HUDEP-2 (cell line): ENCODE data around the gene ROPN1B.
A peak's percentile ranks its signal among the peaks of the same experiment; 100 is the strongest.
"Not testable (repeated sequence)": the region's sequence is repeated elsewhere in the genome, so short reads cannot be mapped to it uniquely, and the experiment has no call there.

Experiments used
- DNase-seq, 76 experiments: peaks; one replicate each; lab custom pipeline; 2025; ENCODE audit not compliant: unreplicated experiment in 76 of 76; lab: John Stamatoyannopoulos, UW

ROPN1B gene

DNA sequence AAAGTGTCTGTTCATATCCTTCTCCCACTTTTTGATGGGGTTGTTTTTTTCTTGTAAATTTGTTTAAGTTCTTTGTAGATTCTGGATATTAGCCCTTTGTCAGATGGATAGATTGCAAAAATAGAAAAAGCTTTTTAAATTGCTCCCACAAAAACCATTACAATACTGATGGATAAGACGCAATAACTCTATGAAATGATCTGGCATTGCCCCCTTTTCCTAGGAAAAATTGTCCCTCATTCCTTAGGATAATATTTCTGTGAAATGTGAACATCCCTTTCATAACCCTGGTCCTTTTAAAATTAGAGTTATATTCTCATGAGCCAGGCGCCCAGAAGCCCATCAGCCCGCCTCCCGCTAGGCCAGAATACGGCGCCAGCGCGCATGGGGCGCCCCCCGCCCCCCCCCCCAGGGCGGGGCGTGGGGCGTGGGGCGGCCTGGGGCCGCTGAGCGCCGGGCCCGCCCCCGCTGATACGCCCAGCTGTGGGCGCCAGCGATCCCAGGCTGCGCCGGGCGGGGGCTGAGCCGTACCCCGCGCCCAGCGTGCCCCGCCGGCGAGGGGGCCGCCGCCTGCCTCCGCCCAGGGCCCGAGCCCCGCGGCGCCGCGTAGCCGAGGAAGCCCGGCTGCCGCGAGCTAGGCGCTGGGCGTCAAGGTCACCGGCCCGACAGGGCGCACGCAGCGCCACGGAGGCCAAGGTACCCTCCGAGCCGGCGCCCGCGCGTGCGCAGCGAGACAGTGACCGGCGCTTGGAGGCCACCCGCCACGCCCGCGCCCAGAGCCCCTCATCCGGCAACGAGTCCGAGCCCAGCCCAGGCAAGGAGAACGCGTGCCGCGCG is 11.1 kb upstream of the ROPN1B start:
- no peak for DNase-seq

DNA sequence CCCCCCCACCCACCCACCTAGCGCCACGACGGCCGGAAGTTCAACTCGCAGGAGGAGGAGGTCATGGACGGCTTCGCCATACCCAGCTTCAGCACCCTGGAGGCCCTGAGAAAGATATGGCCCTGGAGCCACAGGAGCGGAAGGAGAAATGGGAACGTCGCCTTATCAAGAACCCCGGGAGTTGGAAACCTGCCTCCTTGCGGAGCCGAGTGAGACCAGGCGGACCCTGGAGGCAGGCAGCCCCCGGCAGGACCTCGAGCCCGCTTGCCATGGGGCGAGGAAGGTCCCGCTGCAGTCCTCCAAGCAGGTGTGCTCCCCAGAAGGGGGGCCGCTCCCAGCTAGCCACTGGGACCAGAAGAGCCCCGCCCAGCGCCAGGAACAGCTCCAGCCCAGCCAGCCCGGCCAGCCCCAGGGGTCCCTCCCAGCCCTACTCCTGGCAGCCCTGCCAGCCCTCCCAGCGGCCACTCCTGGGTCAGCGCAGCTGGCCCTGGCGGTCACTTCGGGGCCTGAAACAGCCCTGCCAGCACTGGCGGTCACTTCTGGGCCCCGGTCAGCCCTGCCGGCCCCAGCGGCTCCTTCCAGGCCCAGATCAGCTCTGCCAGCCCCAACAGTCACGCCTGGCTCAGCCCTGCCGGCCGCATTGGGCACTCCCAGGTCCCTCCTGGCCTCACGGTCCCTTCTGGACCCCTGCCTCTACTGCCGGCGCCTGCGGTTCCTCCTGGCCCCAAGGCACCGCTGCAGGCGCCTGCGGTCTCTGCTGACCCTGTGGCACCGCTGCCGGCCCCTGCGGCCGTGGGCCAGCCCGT is 10.3 kb upstream of the ROPN1B start:
- DNase-seq = no peak

DNA sequence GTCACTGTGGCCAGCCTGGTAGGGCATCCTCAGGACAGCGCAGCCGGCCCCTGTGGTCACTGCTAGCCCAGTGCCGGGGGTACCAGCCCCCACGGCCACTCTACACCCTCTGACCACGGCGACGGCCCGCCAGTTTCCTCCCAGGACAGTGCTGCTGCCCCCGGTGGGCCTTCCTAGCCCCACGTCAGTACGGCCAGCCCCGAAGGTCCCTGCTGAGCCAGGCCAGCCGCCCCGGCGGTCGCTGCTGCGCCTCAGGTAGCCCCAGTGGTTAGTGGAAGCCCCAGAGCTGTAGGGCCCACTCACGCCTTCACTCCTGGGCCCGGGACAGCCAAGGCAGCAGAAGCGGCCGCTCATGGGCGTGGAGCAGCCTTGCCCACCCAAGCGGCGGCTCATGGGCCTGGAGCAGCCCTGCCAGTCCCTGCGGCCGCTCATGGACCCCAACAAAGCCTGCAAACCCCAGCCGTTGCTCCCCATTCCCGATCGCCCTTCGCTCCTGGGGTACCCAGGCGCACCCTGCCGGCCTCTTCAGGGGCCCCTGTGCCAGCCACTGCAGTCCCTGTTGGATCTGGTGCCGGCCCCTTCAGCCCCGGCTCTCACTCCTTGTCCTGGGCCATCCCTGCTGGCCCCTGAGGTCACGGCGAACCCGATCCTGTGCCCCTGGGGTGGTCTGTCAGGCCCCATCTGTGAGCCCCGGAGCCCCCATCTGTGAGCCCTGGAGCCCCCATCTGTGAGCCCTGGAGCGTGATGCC is 9.5 kb upstream of the ROPN1B start:
- no peak for DNase-seq

DNA sequence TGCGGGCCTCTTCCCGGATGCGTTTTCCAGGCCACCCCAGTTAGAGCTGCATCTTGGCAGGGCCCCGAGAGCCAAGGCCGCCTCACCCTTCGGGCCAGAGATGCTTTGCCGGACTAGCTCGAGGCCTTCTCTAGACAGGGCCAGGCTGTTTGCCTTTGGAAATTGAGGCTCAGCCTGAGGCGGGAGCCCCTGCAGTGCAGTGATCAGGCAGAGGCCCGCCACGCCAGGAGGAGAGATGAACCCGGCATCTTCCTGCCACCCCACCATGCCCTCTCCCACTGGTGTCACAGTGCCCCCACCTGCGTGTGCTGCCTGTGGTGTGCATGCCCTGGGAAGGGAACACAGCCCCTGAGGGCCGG is 8.9 kb upstream of the ROPN1B start:
- DNase-seq = no peak

DNA sequence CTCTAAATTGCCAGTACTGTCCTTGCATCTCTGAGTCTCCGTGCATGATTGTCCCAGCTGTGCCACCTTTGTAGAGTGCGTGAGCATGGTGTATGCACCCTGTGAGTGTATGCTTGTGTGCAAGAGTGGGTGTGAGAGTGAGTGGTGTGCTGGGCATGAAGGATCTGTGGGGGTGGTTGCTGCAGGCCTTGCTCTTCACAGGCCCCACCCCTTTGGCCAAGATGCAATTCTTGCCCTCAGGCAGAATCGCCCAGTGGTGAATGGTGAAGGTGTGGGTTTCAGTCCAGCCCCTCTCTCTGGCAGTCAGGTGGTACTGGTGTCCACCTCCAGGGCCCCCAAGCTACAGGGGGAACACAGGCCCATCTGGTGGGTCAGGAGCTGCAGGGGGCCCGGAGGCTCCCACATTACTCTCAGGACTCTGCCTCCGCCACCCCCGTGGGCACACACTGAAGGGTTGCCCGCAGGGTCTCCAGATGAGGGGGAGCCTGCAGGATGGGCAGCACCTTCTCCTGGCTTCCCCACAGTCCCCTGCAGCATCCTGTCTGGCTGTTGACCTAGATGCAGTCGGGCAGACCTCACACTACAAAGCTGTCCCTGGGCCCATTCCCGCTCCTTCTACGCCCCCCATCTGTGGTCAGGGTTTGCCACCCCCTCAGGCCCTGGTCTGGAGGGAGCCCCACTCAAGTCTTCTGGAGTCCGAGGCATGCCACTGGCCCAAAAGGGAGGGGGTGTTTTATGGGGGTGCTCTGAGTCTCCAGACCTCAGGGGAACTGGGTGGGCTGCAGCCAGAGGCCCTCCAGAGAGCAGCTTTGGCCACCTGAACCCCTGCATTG is 8.3 kb upstream of the ROPN1B start:
- DNase-seq = no peak

DNA sequence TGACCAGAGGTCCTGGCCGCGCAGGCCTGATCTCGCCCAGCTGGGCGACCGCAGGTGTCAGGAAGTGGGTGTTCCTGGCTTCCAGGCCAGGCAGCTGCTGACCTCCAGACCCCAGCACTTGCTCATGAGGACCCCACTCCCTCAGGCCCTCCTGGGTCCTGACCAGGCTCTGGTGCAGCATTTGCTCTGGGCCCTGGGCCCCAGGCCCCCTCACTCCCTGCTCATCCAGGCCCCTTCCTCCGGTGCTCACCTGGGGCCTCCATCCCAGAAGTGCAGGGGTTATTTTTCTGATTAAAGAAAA is 7.7 kb upstream of the ROPN1B start:
- no peak for DNase-seq

DNA sequence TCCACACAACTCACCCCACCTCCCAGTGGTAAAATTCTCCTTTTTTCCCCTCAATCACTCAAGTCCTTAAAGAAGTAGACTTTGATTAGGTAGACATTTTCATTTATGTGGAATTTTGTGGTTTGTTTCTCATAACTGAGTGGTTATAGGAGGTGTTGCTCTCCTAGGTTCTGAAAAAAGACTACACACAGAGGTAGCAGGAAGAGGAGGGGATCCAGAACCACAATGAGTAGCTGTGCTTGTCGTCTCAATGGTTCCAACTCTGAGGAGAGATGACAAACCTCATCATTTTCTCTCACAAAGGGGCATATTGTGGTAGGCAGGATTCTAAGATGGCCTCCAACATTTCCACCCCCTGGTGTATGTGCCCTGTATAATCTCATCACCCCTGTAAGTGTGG is 5.1 kb upstream of the ROPN1B start:
- not testable (repeated sequence) for DNase-seq

DNA sequence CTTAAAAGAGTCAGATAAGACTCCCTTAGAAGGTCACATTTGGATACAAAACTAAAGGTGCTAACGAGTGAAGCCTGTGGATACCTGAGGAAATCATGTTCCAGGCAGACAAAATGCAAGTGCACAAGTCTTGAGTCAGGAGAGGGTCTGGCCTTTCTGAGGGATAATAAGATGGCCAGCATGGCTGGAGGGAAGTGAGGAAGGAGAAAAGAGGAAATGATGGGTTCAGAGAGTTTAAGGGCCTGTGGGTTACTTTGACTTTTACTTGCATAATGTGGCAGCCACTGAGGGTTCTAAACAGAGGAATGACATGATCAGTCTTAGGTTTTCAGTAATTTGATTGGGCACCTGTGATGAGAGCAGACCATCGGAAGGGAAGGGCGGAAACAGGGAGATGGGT is 3.5 kb upstream of the ROPN1B start:
- no peak for DNase-seq

DNA sequence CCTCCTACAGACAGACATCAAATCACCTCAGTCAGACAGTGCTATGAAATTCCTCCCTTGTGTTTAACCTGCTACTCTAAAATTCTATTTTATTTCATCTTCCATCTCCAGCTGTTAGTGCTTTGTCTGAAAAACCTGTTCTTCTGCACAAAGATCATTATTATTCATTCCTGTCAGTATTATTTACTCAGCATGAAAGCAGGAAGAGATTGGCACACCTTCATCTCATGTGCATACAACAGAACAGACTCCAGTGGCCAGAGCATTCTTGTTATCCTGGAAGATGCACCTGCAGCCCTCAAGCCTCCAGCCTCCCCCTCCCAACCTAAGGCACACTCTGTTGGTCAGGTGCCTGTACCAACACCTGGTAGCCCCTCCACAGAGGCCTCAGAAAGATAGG is 1.8 kb upstream of the ROPN1B start:
- DNase-seq = no peak

DNA sequence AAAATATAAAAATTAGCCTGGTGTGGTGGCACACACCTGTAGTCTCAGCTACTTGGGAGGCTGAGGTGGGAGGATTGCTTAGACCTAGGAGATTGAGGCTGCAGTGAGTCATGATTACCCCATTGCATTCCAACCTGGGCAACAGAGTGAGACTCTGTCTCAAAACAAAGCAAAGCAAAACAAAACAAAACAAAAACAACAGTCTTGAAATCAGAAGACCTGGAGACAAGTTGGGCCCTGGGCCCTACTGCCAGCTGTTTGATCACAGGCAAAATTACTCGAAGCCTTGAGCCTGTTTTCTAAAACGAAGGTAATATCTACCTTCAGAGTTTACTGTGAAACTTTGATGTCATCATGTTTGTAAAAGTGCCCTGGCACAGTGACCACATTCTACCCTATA is 857 bp upstream of the ROPN1B start:
- DNase-seq = not testable (repeated sequence)

DNA sequence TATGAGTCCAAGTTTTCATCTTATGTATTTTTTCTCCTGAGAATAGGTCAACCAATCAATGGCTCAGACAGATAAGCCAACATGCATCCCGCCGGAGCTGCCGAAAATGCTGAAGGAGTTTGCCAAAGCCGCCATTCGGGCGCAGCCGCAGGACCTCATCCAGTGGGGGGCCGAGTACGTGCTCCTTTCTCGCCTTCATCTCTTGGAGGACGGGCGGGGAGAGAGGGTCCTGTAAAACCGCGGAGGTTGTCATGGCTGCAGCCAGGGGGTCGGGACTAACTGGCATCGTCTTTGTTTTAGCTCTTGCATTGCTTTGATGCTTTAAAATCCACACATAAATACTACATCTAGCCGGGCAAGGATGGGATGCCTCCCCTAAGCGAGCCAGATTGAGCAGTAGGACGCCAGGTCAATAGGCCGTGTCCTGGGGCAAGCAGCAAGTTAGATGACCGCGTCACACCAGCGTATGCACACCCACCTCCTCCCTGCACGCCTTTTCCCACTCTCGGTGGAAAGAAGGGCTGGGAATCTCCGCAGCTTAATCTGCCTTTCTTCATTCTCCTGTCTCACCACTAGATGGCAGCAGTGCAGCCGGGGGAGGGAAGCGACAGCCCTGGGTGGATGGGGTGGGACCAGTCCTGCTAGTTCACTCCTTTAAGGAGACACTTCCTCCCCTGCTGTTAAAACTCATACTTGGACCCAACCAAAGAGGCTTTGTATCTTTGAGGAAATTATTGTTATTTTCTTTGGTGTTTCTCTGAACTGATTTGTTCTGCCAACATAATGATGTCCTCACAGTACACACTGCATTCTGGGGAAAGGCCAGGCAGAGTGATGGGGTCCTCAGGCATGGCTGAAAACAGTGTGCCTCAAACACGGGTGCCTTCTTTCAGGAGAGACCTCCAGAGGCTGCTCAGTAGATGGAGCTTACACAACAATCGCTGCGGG is 3.3 kb downstream of the ROPN1B start:
- DNase-seq = peak in 19 of 76 experiments; percentile 1 to 29 (median 6)

DNA sequence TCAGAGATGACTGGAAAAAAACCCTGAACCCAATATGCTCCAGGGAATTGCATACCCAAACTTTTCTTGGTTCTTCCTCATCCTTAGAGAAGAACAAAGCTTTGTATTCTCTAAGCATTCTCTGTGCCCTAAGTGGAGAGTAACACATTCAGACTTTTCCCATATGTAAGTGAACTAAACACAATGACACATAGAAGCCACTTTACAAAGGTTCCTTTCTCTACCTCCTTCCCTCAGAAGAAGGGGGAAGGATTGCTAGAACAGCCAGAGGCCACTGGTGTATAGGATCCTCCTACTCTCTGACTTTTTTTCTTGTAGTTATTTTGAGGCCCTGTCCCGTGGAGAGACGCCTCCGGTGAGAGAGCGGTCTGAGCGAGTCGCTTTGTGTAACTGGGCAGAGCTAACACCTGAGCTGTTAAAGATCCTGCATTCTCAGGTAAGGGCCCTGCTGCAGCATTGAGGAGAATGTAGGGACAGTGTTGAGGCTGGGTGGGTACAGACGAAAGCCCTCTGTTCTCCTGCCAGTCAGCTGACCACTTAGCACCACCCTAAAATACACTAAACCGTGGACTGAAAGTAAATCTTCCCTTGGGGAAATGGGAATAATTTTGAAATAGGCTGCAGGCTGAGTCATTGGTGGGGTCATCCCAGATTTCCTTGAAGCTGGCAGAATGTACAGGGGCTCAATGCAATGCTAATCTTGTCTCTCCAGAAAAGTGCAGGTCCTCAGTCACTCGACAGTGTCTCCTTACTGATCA is 6.4 kb downstream of the ROPN1B start:
- not testable (repeated sequence) for DNase-seq

DNA sequence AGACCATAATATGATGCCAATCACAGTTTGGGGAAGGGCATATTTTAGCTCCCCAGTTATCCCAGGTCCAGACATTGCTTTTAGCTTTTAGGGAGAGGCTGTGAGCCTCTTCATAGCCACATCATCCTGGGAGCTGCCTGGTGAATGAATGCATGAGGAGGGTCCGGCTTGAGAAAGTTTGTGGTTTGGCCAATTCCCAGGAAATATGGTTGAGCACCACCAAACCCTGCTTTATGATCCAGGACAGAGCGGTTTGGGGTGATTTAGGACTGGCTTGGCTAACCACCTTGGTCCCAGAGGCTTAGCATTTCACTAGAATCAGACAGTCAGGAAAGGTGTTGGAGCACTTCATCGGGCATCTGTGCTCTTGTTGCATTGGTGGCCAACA is 7.0 kb downstream of the ROPN1B start:
- not testable (repeated sequence) for DNase-seq

DNA sequence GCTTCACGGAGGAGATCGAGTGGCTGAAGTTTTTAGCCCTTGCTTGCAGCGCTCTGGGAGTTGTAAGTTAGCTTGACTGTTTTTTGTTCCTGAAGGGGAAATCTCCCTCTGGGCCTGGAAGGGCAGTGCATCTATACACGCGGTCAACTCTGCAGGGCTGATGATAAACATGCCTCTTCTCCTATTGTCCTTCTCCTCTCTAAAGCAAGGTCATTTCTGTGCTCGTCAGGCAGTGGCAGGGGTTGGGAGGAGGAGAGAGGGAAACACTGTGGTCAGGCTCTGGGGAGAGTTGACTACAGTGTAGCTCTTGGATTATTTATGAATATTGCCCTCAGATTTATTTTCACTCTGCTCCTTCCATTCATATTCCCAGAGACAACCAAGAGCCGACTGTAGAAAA is 8.1 kb downstream of the ROPN1B start:
- not testable (repeated sequence) for DNase-seq

DNA sequence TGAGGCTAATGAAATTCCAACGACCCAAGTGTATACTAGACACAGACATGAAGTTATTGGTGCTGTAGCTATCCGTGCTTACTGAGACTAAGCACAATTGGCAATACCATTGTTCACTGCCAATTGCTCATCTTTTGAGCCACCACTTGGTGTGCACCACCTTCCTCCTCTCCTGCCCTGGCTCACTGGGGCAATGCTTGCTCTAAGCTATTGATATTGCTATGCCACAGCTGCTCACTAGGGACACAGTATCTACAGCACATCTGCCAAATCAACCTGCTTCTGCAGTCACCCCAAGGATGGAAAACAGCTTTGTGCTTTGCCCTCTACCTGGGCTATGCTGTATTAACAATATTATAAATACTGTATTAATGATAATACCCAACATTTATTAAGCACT is 16.0 kb downstream of the ROPN1B start:
- DNase-seq = not testable (repeated sequence)

DNA sequence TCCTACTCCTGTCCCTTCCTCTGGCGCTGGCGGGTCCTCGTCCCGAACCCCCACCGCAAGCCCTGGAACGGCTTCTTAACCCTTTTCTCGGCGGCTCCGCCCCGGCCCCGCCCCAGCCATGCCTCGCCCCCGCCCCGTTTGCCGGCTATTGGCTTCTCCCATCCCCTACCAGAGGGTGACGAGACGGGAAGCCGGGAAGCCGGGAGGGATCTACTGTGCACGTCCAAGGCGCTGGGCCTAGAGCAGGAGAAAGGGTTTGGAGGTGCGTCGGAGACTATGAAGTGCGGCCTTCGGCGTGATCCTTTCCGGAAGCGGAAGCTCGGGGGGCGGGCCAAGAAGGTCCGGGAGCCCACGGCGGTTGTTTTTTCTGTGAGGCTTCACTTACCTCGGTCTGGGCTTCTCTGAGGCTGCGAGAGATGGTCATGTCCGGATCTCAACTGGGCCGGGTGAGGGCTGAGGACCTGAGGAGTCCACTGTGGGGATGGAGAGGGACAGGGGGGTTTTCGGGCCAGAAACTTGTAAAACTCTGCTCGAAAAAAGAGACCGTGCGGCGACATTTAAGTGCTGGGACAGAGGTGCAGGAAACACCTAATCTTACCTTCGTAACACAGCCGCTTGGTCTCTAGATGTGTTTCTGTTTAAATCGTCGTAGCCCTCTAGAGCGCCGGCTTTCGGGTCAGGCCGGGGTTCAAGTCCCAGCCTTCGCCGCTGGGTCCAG is 21.4 kb downstream of the ROPN1B start:
- DNase-seq = peak in 66 of 76 experiments; percentile 7 to 90 (median 48)

DNA sequence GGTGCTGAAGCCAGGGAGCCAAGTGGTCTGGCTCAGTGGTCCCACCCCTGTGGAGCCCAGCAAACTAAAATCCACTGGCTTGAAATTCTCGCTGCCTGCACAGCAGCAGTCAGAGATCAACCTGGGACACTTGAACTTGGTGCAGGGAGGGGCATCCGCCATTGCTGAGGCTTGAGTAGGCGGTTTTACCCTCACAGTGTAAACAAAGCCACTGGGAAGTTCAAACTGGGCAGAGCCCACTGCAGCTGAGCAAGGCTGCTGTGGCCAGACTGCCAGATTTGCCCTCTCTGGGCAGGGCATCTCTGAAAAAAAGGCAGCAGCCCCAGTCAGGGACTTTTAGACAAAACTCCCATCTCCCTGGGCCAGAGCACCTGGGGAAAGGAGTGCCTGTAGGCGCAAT is 27.8 kb downstream of the ROPN1B start:
- not testable (repeated sequence) for DNase-seq

DNA sequence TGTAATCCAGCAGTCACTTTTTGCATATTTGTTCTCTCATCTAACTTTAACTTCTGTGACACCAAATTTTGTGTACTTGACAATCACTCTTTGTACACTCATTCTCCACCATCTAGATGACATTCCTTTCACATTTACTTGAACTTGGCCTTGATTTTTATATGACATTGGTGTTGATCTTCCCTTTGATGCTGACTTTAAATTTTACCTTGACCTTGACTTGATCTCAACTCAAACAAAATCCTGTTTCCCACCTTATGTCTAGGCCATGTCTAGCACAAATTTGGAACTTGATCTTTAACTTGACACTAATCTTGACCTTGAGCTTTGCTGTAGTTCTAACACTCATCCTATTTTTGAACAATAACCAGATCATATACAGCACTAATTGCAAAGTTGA is 33.2 kb downstream of the ROPN1B start:
- no peak for DNase-seq
